Measurements from ENCODE around the gene JPH3. TPM values are rescaled to one million over a fixed set of nuclear protein-coding genes. Genes with fewer than 3 reads are reported as not detected.

Gene JPH3
- total and polyA plus RNA-seq, 2 experiments from 2014 or later = 1.8 to 4.8 TPM

DNA sequence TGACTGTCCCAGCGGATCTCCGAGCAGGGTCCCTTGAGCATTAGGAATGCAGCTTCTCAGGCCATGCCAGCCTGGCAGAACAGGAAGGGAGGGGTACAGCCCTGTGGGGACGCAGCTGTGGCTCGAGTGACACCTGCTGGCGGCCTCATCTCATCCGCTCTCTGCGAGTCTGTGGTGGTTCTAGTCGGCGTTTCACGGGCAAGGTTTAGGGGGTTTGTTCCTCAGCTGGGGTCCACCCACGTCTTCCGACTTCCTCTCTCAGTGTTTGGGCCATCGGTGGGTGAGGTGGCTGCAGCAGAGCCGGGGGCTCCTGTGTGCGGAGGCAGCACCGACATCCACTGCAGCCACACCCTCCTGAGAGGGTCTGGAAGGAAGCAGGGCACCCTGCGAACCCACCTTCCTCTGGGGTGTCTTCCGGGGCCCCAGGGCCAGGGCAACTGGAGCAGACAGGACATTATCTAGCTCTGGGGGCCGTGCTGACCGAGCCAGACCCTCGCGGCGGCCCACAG lies 33.3 kb downstream of the JPH3 start:
- H3K4me2 ChIP-seq = peak overlapping the region; percentile 59
- no peak overlapping the region for H3K4me3 ChIP-seq
- H2AFZ ChIP-seq = no peak overlapping the region
- no peaks in the 10 kb centered on the region for H3K9me3 ChIP-seq (ENCODE audit: low read depth)
- peak; percentile 60 for TF ChIP-seq CTCF (IDR thresholded peaks at IDR 0.05; ENCODE audit: poor library complexity)
- TF ChIP-seq EZH2 (IDR thresholded peaks at IDR 0.05; ENCODE audit: borderline replicate concordance) = no peak
- no peak for TF ChIP-seq EZH2phosphoT487 (IDR thresholded peaks at IDR 0.05; ENCODE audit: low read depth, severe bottlenecking, unreplicated experiment)
- DNase-seq (ENCODE audit: low spot score) = peak; percentile 58
- no peaks in the 10 kb centered on the region for H3K4me1 ChIP-seq (ENCODE audit: insufficient read depth)
- H3K27ac ChIP-seq = no peak overlapping the region
- WGBS (ENCODE audit: low lambda C conversion rate, missing lambda C conversion rate) = 48% methylated on average over 22 of the region's 23 CpGs
- peaks cover 4% of the 10 kb centered on the region for H3K27me3 ChIP-seq
- no peaks in the 10 kb centered on the region for H3K9me2 ChIP-seq (replicated peaks; ENCODE audit: insufficient read depth)
- H3K36me3 ChIP-seq (replicated peaks; ENCODE audit: insufficient read depth, low read depth) = no peaks in the 10 kb centered on the region
- no peaks in the 10 kb centered on the region for H4K20me1 ChIP-seq (ENCODE audit: insufficient read depth, poor library complexity, severe bottlenecking)
- H3K79me2 ChIP-seq = no peaks in the 10 kb centered on the region

DNA sequence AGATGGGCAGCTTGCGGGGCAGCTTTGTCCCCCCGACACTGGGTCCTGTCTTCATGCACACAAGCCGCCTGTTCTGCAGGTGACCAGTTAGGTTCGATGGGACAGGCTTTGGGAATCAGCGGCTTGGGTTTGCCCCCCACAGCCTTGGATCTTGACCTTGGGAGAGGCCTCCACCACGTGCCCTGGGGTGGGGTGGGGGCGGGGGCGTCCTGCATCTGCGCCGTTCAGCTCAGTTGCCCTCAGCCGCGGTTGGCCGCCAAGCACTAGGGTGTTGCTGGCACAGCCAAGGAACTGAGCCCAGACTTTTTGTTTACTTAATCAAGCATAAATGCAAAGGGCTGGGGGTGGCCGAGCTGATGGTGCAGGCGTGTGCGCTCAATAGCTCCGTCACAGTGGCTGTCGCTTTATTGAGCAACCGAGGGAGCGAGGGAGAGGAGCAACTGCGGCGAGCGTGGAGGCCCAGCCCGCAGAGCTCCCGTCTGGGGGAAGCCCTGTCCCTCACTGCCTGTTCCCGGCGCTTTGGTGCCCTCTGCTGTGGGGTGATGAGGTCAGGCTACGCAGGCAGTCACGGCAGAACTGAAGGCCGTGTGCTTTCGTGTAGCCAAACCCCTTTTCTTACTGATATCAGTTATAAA lies 33.9 kb downstream of the JPH3 start:
- 22% methylated on average over 28 of the region's 31 CpGs for WGBS (ENCODE audit: low lambda C conversion rate, missing lambda C conversion rate)
- H3K27me3 ChIP-seq = peaks cover under 1% of the 10 kb centered on the region
- H3K36me3 ChIP-seq (replicated peaks; ENCODE audit: insufficient read depth, low read depth) = no peaks in the 10 kb centered on the region
- H3K27ac ChIP-seq = no peak overlapping the region
- peak; percentile 62 for TF ChIP-seq CTCF (IDR thresholded peaks at IDR 0.05; ENCODE audit: poor library complexity)
- TF ChIP-seq EZH2phosphoT487 (IDR thresholded peaks at IDR 0.05; ENCODE audit: low read depth, severe bottlenecking, unreplicated experiment) = no peak
- H3K4me1 ChIP-seq (ENCODE audit: insufficient read depth) = no peaks in the 10 kb centered on the region
- H3K79me2 ChIP-seq = no peaks in the 10 kb centered on the region
- H4K20me1 ChIP-seq (ENCODE audit: insufficient read depth, poor library complexity, severe bottlenecking) = no peaks in the 10 kb centered on the region
- H3K9me3 ChIP-seq (ENCODE audit: low read depth) = no peaks in the 10 kb centered on the region
- peak overlapping the region; percentile 59 for H3K4me2 ChIP-seq
- peak; percentile 85 for DNase-seq (ENCODE audit: low spot score)
- H3K4me3 ChIP-seq = no peak overlapping the region
- no peaks in the 10 kb centered on the region for H3K9me2 ChIP-seq (replicated peaks; ENCODE audit: insufficient read depth)
- H2AFZ ChIP-seq = no peak overlapping the region

- Histone ChIP-seq H3K36me3 (replicated peaks; ENCODE audit: insufficient read depth, low read depth) (no peaks in the 10 kb centered on the region), H3K4me3 (no peak overlapping the region), H3K27me3 (no peaks in the 10 kb centered on the region), H2AFZ (no peak overlapping the region), H3K9me2 (replicated peaks; ENCODE audit: insufficient read depth) (no peaks in the 10 kb centered on the region), H4K20me1 (ENCODE audit: insufficient read depth, poor library complexity, severe bottlenecking) (no peaks in the 10 kb centered on the region), H3K27ac (no peak overlapping the region), H3K4me2 (peak overlapping the region; percentile 59), H3K4me1 (ENCODE audit: insufficient read depth) (no peaks in the 10 kb centered on the region), H3K9me3 (ENCODE audit: low read depth) (no peaks in the 10 kb centered on the region), H3K79me2 (no peaks in the 10 kb centered on the region)
- WGBS (ENCODE audit: low lambda C conversion rate, missing lambda C conversion rate) = 90% methylated on average over 21 of the region's 22 CpGs
- TF ChIP-seq CTCF (IDR thresholded peaks at IDR 0.05; ENCODE audit: poor library complexity) (no peak), EZH2phosphoT487 (IDR thresholded peaks at IDR 0.05; ENCODE audit: low read depth, severe bottlenecking, unreplicated experiment) (no peak), EZH2 (IDR thresholded peaks at IDR 0.05; ENCODE audit: borderline replicate concordance) (no peak)
- no peak for DNase-seq (ENCODE audit: low spot score)
Measured at GRCh38 chr16:87636741-87637140, 34.4 kb downstream of the JPH3 start.
